Stimulated activated CD4-positive, alpha-beta T cell treated with anti-CD3 and anti-CD28 coated beads, Interleukin-1b, Interleukin-23, amount 100 ng/mL, for 48 hours (primary cell): ENCODE results near the gene SPRY2.
"Not testable (repeated sequence)": the region's sequence is repeated elsewhere in the genome, so short reads cannot be mapped to it uniquely, and the experiment has no call there.

ENCODE experiments used
- DNase-seq: peaks from one replicate; pipeline ENCODE4 v3.0.0-alpha.2; 2020

The SPRY2 gene

GRCh38 chr13:80348314-80348713 lies 7.4 kb upstream of the SPRY2 start:
- DNase-seq, result no peak

DNA sequence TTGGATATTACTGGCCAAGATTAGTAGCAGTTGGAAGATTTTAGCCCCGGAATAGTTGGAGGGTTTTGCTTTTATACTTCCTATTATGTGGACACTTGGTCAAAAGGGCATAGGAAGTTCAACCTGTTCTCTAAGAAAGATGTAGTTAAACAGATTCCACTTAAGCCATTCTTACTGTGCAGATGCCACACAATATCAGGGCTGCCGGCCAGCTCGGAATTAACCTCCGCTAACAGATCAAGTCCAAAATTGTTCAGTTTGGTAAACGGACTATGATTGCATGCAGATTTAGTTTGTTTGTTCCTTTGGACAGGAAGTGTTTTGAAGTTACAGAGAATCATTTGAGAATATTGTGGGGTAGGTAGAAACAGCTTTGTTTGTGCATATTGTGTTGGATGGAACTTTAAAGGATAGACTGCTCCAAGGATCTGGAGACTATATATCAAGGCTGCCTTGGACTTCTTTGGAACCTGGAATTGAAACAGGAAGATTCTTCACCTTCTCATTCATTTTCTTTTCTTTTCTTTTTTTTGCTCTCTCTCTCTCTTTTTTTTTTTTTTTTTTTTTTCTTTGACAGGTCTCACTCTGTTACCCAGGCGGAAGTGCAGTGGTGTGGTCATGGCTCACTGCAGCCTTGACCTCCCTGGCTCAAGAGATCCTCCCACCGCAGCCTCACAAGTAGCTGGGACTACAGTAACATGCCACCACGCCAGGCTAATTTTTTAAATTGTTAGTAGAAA lies 5.0 kb upstream of the SPRY2 start:
- no peak for DNase-seq

DNA sequence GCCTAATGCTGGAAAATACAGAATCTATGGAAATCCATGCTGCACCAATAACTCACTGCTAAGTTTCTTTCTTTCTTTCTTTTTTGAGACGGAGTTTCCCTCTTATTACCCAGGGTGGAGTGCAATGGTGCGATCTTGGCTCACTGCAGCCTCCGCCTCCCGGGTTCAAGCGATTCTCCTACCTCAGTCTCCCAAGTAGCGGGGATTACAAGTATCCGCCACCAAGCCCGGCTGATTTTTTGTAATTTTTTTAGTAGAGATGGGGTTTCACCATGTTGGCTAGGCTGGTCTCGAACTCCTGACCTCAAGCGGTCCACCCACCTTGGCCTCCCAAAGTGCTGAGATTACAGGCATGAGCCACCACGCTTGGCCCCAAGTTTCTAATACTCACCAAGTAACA lies 3.1 kb upstream of the SPRY2 start:
- not testable (repeated sequence) for DNase-seq

DNA sequence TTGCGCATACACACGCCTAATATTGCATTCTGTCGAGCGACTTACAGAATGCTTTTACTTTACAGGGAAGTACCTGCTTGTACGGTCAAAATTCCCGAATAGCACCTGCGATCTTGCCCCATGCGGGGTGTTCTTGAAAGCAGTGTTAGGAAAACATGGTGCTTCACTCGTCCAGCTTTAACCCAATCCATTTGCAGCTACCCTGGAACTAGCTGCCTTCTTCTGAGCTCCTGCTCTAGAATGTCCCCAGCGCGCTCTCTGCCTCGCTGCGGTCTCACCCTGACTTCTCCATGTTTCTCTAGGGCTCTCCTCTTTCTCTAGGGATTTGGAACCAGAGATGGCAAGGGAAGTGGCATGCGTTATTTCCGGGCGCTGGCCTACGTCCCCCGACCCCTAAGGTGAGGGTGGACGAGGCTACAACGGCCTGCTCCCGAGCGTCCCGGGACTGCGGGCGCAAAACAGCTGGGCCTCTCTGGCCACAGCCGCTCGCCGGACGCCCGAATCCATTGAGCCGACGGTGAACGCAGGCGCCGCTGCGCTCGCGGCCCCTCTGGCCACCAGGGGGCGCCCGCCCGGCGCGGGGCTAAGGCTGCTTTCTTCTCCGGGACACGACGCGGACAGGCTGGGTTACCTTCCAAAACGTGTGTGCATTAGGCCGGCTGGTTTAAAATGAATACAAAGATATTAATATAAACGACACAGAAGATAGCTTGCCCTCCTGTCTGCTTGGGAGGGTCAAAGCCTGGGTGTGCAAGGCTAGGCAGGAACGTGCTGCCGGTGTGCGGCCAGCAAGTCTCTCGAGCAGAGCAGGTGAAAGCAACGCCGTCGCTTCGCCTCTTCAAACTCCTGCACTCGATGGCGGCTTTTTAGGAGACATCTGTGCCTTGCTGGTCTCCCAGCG lies 1.8 kb upstream of the SPRY2 start:
- peak; percentile 54 for DNase-seq

GRCh38 chr13:80341756-80342370 lies 937 bp upstream of the SPRY2 start:
- no peak for DNase-seq

GRCh38 chr13:80340651-80341100 lies 250 bp downstream of the SPRY2 start:
- DNase-seq, result no peak

- no peak for DNase-seq
Observed at GRCh38 chr13:80339912-80340650, 845 bp downstream of the SPRY2 start.

GRCh38 chr13:80339563-80339911 lies 1.4 kb downstream of the SPRY2 start:
- DNase-seq, result no peak

DNA sequence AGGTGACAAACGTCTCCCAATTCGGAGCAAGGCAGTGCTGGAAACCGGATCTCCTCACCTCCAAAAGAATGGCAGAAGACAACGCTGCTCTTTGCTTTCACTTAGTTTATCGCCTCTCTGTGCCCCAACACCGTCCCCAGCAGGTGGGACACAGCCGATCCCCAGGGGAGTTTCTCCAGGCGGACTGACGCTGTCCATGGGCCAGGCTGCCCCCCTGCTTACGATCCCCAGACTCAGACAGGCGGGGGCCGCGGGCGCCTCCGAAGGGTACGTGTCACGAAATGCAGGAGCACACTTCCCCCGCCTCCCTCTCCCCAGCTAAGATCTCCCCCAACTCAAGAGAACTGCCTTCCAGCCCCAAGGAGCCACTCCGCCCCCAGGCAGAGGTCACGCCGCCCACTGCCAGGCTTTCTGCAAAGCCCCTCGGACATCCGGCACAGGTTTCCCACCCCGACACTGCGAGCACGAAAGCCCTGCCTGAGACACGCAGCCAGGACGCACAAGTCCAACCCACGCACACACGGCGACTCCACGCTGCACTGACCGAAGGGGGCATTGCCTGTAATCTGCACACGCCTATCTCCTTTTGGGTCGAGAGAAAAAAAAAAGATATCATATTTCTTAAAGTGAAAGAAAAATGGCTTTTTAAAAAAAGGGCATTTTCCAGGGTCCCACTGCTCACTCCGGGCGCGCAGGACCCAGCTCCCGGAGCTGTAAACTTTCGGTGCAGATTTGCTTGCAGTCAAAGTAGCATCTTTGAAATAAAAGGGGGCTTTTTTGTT lies 2.0 kb downstream of the SPRY2 start:
- peak; percentile 5 for DNase-seq

GRCh38 chr13:80337288-80338081 lies 3.4 kb downstream of the SPRY2 start:
- DNase-seq, result no peak

DNA sequence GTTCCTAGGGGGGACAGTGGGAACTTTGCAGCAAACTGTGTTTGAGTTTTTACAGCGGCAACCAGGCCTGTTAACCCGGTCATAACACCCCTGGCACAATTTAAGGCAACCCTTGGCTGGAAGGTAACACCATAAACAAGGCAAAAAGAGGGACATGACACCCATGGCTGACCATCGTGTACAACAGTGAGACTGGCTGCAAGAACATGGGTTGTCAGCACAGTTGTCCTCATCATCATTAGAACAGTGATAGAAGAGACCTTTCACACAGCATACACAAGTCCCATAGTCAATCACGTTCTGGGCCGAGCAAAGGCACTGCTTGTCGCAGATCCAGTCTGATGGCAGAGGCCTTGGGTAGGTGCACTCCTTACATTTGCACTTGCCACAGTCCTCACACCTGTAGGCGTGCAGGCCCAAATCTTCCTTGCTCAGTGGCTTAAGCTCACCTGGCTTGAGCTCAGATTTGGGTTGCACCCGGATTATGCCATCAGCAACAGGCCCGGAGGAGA lies 4.1 kb downstream of the SPRY2 start:
- DNase-seq, result no peak

- no peak for DNase-seq
Observed at GRCh38 chr13:80336370-80336769, 4.6 kb downstream of the SPRY2 start.

GRCh38 chr13:80334597-80335260 lies 6.2 kb downstream of the SPRY2 start:
- no peak for DNase-seq

GRCh38 chr13:80331984-80332383 lies 8.9 kb downstream of the SPRY2 start:
- DNase-seq, result no peak

DNA sequence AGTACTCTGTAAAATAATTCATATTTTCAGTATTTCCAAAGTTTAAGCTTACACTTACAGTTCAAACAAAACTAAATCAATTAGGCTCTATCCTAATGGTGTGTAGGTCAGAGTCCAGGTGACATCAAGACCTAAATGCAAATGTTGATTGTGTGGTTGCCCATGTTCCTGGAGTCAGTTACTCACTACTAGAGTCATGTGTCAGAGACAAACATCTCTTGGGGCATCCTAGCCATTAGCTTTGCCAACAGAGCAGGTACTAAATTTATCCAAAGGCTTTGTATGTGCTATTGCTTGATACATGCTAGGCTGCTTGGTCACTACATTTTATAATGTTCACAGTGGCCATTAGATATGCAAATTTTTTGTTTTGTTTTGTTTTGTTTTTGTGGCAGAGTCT lies 11.7 kb downstream of the SPRY2 start:
- no peak for DNase-seq

DNA sequence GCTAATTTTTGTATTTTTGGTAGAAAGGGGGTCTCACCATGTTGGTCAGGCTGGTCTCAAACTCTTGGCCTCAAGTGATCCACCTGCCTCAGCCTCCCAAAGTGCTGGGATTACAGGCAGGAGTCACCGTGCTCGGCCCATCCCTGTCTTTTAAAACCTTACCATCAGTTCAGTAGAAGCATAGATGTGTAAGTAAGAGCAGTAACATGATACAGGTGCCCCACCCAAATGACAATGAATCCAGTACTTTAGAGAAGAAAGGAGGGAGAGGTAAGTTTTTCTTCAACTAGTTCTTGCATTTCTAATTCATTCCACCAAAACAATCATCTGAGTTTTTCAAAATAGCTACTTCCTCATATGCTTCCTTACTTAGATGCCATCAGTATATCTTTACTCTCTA lies 21.9 kb downstream of the SPRY2 start:
- DNase-seq, result no peak

GRCh38 chr13:80314711-80315653 lies 25.9 kb downstream of the SPRY2 start:
- no peak for DNase-seq

- DNase-seq, result no peak
Observed at GRCh38 chr13:80313668-80314256, 27.2 kb downstream of the SPRY2 start.

GRCh38 chr13:80312967-80313366 lies 28.0 kb downstream of the SPRY2 start:
- no peak for DNase-seq
